ENCODE results near the gene ARID1B. TPM values are rescaled to one million over a fixed set of nuclear protein-coding genes. Genes with fewer than 3 reads are reported as not detected.

ARID1B gene
- total and polyA plus RNA-seq, 10 of the 15 experiments (the other 5 are each of a cell fraction or from before 2014, with no cell fraction given) = 24.7 to 133 (median 54.6) TPM

GRCh38 chr6:157240960-157241311, 463.8 kb downstream of the ARID1B start:
- DNase-seq (ENCODE audit: low read depth, low spot score) (no peak), FAIRE-seq (no peak), ATAC-seq (no peak)
- RAD21 ChIA-PET (ENCODE audit: unreplicated experiment) = no interaction called here
- CTCF ChIA-PET = no interaction called here
- Histone ChIP-seq H3K27ac (ENCODE audit: control insufficient read depth, insufficient read depth) (no peak overlapping the region), H4K20me1 (ENCODE audit: control insufficient read depth, insufficient read depth) (no peaks in the 10 kb centered on the region), H3K27me3 (replicated peaks in 1 of 2; ENCODE audit: control insufficient read depth in 2 of 2, insufficient read depth in 2 of 2, low read length in 1 of 2) (peaks cover 2 to 5% of the 10 kb centered on the region in 2 experiments), H3K36me3 (ENCODE audit: control insufficient read depth in 2 of 2, insufficient read depth in 2 of 2, low read length in 1 of 2) (no peaks in the 10 kb centered on the region), H3K4me3 (no peak overlapping the region), H3K79me2 (ENCODE audit: control insufficient read depth, insufficient read depth, low read length) (no peaks in the 10 kb centered on the region), H3K9ac (ENCODE audit: control insufficient read depth, insufficient read depth, low read length) (no peak overlapping the region), H3K4me2 (ENCODE audit: control insufficient read depth, insufficient read depth) (no peak overlapping the region), H2AFZ (ENCODE audit: control insufficient read depth, low read depth, low read length) (no peak overlapping the region), H3K9me3 (replicated peaks; ENCODE audit: control insufficient read depth, insufficient read depth, low read length) (no peaks in the 10 kb centered on the region; the same call in 2 of the 3 replicates), H3K4me1 (ENCODE audit: control insufficient read depth, insufficient read depth, low read length) (no peaks in the 10 kb centered on the region)
- BruUV-seq (replicated peaks) = no TSS peak
- in situ Hi-C loops (cut with MboI) (no loop called here), intact Hi-C loops (cut with micrococcal nuclease; ENCODE audit: unreplicated experiment) (no loop called here)
- TF ChIP-seq ZNF592 (IDR thresholded peaks at IDR 0.05) (no peak), ZNF274 (IDR thresholded peaks at IDR 0.05; ENCODE audit: insufficient read depth, insufficient read length) (no peak), NR2F1 (conservative IDR thresholded peaks at IDR 0.05) (no peak), POLR2AphosphoS2 (IDR thresholded peaks at IDR 0.05; ENCODE audit: low read depth, low read length) (no peak), POLR2A (IDR thresholded peaks at IDR 0.05; ENCODE audit: low read depth, low read length) (no peak), HDAC2 (IDR thresholded peaks at IDR 0.05) (no peak), ZNF207 (IDR thresholded peaks at IDR 0.05; ENCODE audit: borderline replicate concordance) (no peak), MYB (IDR thresholded peaks at IDR 0.05; ENCODE audit: borderline replicate concordance, low read depth, low read length) (no peak), NFYB (IDR thresholded peaks at IDR 0.05; ENCODE audit: insufficient read depth, low read depth, low read length) (no peak), PAX8 (IDR thresholded peaks at IDR 0.05) (no peak), STAT3 (IDR thresholded peaks at IDR 0.05; ENCODE audit: low read depth, low read length) (no peak), POU2F2 (IDR thresholded peaks at IDR 0.05; ENCODE audit: borderline replicate concordance, low read depth, low read length) (no peak), ASH2L (IDR thresholded peaks at IDR 0.05; ENCODE audit: borderline replicate concordance, low read depth) (no peak), RUNX3 (IDR thresholded peaks at IDR 0.05; ENCODE audit: low read length) (no peak), PAX5 (IDR thresholded peaks at IDR 0.05; ENCODE audit: borderline replicate concordance, low read depth, low read length) (no peak), CEBPZ (IDR thresholded peaks at IDR 0.05; ENCODE audit: low read depth, low read length) (no peak), EP300 (IDR thresholded peaks at IDR 0.05; ENCODE audit: borderline replicate concordance in 1 of 2, control insufficient read depth in 1 of 2, low read depth in 2 of 2, low read length in 2 of 2) (no peak), MAX (IDR thresholded peaks at IDR 0.05; ENCODE audit: low read depth, low read length) (no peak), CEBPB (IDR thresholded peaks at IDR 0.05; ENCODE audit: borderline replicate concordance in 1 of 2, low read depth in 2 of 2, low read length in 2 of 2) (no peak)
- 64% methylated on average over 10 of the region's 10 CpGs for WGBS (ENCODE audit: insufficient coverage, insufficient replicate concordance, low lambda C conversion rate, missing lambda C conversion rate)
- SMC1A ChIA-PET (ENCODE audit: uncharacterized antibody, unreplicated experiment) = no interaction called here
- POLR2A ChIA-PET = no interaction called here

All from GM12878 (cell line).